Measurements from ENCODE around the gene RC3H2. TPM values are rescaled to one million over a fixed set of nuclear protein-coding genes. Genes with fewer than 3 reads are reported as not detected.

RC3H2 gene
- total and polyA plus RNA-seq, 2 of the 13 experiments (the other 11 are each of a cell fraction or from before 2014, with no cell fraction given) = 21.0 to 36.4 TPM

DNA sequence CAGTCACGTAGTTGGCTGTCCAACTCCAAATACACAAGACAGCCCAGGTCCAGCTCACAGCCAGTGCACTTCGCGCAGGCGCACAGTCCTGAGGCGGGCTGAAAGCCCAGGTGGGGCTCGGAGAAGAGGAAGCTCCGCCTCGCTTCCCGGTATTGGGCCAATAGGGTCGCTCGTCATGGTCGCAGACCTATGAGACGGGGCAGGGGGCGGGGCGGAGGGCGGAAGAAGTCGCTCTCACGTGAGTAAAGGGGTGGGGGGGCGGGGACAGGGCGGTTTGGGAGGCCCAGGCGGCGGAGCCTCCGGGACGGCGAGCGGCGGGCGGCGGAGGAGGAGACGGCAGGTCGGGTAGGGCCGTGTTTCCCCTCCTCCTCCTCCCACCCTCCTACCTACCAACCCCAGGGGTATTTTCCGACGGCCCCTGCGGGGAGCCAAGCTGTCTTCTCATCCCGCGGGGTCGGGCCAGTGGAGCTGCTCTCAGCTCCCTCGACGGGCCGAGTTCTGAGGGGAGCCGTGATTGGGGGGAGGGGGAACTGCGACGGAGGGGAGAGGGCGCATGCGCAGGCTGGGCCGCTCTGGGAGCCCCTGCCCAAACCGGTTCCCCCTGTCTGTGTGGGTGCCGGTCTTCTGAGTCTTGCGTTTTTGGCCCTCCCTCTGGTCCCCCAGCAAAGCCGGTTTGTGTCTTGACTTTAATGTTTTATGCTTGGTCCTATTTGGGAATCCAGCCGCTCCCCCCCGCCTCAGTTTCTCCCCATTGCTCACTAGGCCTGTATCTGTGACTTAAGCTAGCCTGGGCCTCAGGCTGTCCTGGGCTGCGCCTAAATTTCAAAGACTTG, 35.8 kb upstream of the RC3H2 start, which contains the start of gene RABGAP1 (continued):
- TF ChIP-seq ZNF142 (CRISPR knock-in tag; IDR thresholded peaks at IDR 0.05) (no peak), PHF20 (CRISPR knock-in tag; IDR thresholded peaks at IDR 0.05) (peak; percentile 49; the same call in 1 of the 2 replicates), TGIF2 (CRISPR knock-in tag; IDR thresholded peaks at IDR 0.05) (no peak), HOXD1 (CRISPR knock-in tag; IDR thresholded peaks at IDR 0.05) (peak; percentile 65; the same call in 1 of the 2 replicates), ZSCAN22 (CRISPR knock-in tag; IDR thresholded peaks at IDR 0.05) (no peak), IKZF1 (IDR thresholded peaks at IDR 0.05) (no peak), ZBED4 (CRISPR knock-in tag; IDR thresholded peaks at IDR 0.05; ENCODE audit: borderline replicate concordance) (no peak), NCOA1 (CRISPR knock-in tag; IDR thresholded peaks at IDR 0.05) (no peak), PTBP1 (IDR thresholded peaks at IDR 0.05; ENCODE audit: low read depth, low read length, poor library complexity, severe bottlenecking) (no peak), ZNF720 (CRISPR knock-in tag; IDR thresholded peaks at IDR 0.05) (no peak), SIN3B (IDR thresholded peaks at IDR 0.05; ENCODE audit: low read length) (no peak), ZNF766 (CRISPR knock-in tag; IDR thresholded peaks at IDR 0.05; ENCODE audit: borderline replicate concordance) (no peak), ZNF557 (CRISPR knock-in tag; IDR thresholded peaks at IDR 0.05) (no peak), MATR3 (CRISPR knock-in tag; IDR thresholded peaks at IDR 0.05) (no peak)
- TF ChIP-seq, protein P1, sequence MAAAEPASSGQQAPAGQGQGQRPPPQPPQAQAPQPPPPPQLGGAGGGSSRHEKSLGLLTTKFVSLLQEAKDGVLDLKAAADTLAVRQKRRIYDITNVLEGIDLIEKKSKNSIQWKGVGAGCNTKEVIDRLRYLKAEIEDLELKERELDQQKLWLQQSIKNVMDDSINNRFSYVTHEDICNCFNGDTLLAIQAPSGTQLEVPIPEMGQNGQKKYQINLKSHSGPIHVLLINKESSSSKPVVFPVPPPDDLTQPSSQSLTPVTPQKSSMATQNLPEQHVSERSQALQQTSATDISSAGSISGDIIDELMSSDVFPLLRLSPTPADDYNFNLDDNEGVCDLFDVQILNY (CRISPR knock-in tag; conservative IDR thresholded peaks at IDR 0.05) = no peak
- TF ChIP-seq, protein P2, sequence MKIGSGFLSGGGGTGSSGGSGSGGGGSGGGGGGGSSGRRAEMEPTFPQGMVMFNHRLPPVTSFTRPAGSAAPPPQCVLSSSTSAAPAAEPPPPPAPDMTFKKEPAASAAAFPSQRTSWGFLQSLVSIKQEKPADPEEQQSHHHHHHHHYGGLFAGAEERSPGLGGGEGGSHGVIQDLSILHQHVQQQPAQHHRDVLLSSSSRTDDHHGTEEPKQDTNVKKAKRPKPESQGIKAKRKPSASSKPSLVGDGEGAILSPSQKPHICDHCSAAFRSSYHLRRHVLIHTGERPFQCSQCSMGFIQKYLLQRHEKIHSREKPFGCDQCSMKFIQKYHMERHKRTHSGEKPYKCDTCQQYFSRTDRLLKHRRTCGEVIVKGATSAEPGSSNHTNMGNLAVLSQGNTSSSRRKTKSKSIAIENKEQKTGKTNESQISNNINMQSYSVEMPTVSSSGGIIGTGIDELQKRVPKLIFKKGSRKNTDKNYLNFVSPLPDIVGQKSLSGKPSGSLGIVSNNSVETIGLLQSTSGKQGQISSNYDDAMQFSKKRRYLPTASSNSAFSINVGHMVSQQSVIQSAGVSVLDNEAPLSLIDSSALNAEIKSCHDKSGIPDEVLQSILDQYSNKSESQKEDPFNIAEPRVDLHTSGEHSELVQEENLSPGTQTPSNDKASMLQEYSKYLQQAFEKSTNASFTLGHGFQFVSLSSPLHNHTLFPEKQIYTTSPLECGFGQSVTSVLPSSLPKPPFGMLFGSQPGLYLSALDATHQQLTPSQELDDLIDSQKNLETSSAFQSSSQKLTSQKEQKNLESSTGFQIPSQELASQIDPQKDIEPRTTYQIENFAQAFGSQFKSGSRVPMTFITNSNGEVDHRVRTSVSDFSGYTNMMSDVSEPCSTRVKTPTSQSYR (CRISPR knock-in tag; IDR thresholded peaks at IDR 0.05; ENCODE audit: borderline replicate concordance) = peak; percentile 85
